Forelimb muscle (tissue), 1 donor: ENCODE data around the gene BTBD16. TPM values are rescaled to one million over a fixed set of nuclear protein-coding genes. Genes with fewer than 3 reads are reported as not detected.

ENCODE experiments used
- DNase-seq: peaks from one replicate; pipeline ENCODE4 v3.0.0-alpha.2; 2013; ENCODE audit warnings: low read depth
- polyA plus RNA-seq: library from polyadenylated mRNA; unstranded; fragments of 120-200 nt; gene quantifications from one replicate; pipeline ENCODE4 v1.2.1, GENCODE V29; 2013; ENCODE audit not compliant: insufficient read length

Gene BTBD16
- polyA plus RNA-seq, 1 donor: 0.13 TPM

DNA sequence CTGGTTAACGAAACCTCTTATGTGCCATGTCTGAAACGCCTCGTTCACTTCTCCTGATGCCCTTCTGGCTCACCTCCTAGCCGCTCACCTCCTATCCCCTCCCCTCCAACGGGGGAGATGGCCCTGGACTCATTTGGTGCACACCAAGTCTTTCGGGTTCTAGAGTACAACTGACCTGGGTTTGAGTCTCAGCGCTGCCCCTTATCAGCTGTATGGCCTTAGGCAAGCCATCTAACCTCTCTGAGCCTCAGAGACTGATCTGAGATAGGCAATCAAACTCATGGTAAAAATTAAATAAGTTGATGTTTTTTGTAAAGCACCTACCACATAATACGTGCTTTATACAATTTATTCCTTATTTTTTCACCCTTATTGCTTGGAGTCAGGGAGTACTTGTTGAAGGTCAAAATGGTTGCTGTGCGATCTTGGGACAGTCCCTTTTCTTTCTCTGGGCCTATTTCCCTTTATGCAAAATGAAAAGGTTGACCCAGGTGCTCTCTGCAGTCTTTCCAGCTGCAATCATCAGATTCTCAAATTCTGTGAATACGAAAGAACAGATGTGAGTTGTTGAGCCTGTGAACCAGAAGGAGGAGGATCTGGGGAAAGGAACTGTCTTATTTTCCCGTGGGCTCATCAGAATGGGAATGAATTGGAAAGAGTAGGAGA, 72.2 kb downstream of the BTBD16 start:
- DNase-seq: no peak

DNA sequence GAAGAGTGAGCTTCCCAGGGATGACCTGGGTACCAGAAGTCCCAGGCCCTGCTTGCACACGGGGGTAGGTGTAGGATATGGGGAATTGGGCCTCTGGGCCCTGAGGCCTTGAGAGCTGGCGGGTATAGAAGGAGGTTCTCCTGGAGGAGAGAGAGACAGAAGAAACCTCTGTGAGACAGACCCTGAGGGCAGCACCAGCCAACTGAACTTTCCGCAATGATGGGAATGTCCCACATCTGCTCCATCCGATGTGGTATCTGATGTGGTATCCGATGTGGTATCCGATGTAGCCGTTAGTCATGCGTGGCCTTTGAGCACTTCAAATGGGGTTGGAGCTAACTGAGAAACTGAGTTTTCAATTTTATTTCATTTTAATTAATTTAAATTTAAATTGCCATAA, 72.8 kb downstream of the BTBD16 start:
- no peak for DNase-seq

DNA sequence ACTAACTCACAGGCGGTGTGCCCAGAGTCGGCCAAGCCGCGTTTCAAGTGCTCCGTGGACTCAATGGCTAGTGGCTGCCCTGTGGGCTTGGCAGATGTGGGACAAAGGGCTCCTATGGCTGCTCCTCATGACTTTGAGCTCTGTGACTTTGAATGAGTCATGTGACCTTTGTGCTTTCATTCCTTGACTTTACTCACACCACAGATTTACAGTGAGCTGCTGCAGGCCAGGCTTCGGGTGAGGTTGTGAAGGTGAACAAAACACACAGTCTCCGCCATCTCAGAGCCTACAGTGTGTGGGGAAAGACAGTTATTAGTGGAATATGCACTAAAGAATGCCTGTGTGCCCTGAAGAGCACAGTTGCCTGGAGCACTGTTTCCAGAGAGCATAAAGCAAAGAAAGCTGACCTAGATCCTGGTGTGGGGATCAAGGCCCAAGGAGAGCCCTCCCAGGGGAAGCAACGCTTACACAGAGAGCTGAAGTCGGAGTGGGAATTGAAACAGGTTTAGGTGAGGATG, 73.7 kb downstream of the BTBD16 start:
- no peak for DNase-seq

DNA sequence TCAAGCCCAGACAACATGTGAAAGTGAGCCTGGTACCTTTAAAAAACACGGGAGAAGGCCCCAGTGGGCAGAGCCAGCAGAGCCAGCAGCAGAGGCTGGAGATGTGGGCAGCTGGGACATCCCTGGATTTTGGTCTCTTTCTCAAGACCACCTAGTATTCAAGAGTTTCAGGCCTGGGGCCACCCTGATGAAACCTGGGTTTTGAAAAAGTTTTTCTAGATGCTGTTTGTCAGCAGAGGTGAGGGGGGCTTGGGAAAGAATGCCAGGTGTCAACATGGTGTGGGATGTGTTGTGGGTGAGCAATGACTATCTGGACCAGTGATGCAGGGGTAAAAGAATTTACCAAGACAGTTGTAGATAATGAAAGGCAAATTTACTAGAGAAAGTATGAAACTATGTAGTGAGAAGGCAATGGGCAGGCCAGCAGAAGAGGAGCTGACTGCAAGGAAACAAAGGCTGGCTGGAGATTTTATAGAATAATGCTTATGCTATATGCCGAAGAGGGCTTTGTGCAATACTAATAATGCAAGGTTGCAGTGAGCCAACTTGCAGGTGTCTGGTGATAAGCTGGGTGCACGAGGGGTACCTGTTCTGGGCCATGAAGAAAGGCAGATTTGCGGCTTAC, 75.3 kb downstream of the BTBD16 start:
- DNase-seq: no peak

DNA sequence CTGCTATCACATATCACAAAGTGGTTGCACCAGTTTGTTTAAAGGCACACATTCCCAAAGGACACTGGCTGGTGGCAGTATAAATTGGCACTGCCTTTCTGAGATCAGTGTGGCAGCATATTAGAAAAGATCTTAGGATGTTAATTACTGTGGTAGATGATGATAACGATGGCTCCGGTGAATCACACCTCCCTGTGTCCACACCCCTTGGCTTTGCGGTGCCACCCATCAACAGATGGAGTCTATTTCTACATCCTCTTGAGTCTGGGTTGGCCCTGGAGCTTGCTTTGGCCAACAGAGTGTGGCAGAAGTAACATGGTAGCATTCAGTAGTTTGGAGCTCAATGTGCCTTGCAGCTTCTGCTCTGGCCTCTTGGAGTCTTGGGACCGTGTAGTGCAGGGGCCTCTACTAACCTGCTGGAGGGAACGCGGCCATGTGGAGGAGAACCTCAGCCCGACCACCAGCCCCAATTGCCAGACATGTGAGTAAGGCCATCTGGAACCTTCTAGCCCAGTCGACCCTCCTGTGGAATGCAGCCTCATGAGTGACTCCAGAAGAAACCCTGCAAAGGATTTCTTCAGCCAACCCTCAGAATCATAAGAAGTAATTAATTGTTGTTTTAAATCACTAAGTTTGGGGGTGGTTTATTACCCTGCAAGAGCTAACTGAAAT, 76.2 kb downstream of the BTBD16 start:
- no peak for DNase-seq

DNA sequence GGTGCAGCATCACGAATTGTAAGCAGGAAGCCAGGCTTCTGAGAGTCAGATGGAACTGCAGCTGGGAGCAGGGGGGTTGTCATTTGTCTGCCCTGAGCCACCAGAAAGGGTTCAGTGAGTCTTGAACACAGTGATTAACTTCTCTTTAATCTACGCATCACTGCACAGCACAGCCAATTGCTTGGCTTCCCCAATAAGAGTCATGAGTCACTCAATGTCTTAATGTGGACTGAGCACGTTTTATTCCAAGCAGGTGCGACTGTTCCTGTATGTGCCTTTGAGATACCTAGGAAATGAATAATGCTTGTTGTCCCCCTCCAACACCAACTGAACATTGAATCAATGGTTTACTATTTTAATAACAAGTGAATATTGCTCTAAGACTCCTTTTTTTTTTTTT, 77.4 kb downstream of the BTBD16 start:
- no peak for DNase-seq

DNA sequence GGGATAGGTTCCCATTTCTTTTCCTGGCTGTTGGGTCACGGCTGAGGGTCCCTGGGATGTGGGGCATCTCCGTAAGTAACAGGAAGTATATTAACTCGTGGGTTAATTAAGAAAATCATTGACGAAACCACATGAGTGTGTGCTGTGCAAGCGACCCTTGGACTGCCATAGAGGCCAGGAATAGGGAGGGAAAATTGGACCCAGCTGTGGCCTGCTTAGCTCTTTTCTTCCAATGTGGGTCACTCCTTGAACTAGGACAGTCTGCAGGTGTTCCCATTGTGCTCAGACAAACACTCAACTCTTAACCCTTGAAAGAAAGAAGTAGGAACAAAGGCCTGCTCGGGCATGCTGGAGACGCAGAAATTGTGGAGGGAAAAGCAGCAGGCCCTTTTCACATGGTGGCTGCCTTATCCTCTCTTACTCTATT, 77.9 kb downstream of the BTBD16 start:
- no peak for DNase-seq

DNA sequence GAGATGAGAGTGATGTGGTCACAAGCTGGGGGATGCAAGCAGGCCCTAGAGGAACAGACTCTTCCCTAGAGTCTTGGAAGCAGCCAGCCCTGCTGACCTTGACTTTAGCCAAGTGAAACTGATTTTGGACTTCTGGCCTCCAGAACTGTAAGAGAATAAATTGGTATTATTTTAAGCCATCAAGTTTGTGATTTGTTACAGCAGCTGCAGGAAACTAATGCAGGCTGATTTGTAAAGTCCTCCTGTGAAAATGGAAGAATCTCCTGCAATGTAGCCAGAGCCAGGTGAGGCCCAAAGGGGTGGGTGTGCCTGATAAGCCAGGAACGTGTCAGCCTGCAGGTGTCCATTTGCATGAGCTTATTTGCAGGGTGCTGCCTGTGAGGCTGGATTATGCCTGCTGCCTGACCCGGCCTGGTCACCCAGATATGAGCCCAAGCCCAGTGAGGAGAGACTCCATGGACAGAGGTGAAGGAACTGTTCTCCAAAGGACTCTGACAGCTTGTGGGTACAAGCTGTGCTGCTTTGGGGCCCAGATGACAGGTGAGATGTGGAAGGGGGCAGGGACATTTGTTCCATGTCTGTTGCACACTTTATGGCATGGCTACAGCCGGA, 78.8 kb downstream of the BTBD16 start:
- no peak for DNase-seq

DNA sequence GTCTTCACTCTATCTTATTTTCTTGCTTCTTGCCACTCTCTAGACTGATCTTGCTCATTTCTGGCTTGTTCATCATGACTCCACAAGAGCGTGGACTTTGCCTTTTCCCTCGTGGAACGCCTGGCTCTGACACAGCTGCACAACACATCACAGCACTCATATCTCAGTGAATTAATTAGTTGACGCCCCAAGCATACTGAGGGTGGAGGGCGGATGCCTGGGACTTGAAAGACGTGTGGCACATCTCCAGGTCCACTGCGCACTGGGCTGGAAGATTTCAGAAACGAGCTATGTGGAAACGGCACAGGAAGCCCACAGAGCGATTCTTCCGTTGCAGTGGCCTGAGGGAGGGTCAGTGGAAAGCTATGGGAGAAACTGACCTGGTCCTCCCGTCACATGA, 79.8 kb downstream of the BTBD16 start:
- no peak for DNase-seq

DNA sequence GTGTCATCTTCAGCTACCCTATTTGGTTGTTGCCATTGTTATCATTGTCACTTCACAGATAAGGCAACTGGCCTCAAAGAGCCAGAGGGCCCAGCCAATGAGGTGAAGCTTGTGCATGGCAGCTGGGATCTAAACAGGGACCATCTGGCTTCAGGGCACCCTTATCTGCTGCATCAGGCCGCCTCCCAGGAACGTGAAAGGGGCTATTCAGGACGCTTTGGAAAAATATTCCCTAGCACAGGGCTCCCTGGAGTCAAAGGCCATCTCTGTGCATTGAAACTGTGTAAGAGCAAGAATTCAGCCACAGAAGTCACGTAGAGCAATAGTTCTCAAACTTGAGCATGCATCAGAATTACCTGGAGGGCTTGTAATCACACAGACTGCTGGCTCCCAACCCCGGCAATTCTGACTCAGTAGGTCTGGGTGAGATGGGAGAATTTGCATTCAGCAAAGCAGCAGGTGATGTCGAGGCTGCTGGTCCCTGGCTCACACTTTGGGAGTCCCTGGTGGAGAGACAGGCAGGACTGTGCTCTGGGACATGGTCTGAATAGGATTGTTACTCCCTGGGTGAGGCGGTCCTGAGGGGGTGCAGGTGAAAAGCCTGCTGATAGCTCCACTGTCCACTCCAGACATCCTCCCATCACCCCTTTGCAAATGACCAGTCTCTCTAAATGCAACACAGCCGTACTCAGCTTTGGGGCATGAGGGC, 81.9 kb downstream of the BTBD16 start:
- no peak for DNase-seq

DNA sequence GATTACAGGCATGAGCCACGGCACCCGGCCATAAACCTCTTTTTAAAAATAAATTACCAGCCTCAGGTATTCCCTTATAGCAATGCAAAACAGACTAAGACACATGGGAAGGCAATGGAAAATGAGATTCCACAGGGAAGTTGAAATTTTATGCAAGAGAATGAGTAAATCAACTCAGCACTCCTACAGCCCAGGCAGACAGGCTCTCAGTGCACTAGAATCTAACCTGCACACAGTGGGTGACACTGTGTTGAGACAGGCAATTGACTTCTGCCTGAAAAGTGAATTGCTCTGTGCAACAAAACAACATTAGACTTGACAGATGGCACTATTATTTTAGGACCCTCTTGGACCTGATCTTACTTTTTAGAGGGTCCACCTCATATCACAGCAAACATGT, 83.3 kb downstream of the BTBD16 start:
- DNase-seq: no peak

DNA sequence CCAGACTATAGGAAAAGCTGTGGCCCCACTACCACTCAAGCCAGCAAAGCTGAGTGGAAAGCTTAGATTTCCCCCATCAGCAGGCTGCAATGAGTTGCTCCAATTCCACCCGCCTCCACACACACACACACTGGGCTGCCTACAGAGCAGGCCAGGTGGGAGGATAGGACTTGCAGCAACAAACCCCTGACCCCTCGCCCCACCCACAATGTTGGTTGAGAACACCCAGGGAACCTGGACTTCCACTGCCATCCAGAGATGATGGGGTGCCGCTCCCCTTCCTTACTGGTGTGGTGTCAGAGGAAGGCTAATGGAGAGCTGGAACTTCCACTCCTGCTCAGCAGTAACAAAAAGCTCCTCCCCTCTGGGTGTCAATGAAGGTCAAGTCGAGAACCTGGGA, 86.6 kb downstream of the BTBD16 start:
- DNase-seq: no peak

DNA sequence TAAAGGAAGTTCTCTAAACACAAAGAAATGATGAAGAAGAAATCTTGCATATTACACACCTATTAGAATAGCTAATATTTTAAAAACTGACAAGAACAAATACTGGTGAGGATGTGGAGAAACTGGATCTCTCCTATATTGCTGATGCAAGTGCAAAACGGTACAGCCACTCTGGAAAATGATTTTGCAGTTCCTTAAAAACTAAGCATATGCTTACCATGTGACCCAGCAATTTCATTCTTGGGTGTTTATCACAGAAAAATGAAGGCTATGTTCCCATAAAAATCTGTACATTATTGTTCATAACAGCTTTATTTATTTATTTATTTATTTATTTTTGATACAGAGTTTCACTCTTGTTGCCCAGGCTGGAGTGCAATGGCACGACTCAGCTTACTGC, 88.5 kb downstream of the BTBD16 start:
- no peak for DNase-seq

DNA sequence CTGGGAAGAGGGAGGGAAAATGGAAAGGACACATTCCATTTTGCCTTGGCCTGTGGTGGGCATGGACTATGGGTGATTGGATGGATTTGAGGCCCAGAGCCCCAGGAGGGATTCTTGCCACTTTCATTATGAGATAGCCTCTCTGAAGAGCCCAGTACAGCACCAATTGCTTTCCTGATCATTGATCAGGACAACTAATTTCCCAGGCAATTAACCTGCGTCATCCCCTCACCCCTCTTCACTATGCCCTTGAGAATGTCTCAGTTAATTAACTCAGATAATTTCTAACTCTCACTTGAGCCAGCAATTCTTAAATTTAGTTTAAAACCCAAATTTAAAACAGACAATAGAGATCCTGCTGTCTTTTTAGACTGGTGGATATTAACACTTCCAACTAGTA, 90.0 kb downstream of the BTBD16 start:
- no peak for DNase-seq

DNA sequence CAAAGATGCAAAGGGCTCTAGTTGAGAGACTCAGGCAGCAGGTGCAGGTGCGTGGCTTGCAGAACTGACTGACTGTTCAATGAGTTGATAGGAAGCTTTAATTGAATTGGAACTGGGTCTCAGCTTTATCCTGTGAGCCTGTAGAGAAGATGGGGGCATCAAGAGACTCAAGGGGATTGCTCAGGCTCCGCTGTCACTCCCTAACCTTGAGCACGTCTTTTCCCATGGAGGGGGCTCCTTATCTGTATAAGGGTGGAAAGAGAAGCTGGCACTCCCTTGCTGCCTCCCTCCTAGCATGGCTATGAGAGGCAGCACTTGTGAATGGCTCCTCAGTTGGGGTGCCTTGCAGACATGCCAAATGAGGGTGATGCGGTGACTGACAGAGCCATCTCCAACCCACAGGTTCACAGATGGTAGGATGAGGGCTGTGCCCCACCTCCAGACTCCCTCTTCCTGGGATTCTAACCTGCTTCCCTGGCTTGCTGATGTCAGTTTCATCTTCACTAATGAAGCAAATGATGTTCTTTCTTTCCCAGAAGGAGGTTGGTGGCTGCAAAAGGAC, 91.0 kb downstream of the BTBD16 start:
- no peak for DNase-seq

DNA sequence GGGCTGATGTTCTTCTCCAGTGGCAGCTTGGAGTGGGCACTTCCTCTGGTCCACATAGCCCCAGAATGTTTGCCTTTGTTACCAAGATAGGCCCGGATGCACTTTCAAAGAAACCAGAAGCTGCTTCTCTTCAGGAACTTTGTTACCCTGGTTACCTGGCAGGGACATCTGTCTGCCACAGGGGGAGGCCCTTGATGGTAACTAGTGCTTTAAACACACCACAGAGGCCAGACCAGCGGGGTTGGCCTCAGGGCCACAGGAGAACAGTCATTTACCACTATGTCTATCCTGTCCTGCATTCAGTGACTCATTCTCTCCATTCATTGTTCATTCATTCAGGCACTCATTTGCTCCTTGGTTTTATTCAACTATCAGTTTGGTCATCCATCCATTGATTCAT, 91.5 kb downstream of the BTBD16 start:
- DNase-seq: no peak

DNA sequence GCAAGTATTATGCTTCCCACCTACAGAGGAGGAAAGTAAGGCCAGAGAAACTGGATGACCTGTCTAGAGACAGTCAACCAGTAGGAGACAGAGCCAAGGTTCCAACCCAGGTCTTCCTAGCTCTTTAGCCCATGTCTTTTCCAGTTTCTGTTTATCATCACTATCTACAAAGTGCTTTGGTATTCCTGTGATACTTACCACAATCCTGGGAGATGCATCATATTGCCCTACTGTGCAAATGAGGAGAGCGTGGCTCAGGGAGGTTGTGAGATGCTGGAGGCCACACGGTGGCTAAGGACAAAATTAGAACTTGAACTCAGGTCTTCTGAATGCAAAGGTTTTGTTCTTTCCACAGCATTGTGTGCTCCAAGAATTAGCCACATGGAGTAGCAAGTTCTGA, 92.2 kb downstream of the BTBD16 start:
- no peak for DNase-seq

DNA sequence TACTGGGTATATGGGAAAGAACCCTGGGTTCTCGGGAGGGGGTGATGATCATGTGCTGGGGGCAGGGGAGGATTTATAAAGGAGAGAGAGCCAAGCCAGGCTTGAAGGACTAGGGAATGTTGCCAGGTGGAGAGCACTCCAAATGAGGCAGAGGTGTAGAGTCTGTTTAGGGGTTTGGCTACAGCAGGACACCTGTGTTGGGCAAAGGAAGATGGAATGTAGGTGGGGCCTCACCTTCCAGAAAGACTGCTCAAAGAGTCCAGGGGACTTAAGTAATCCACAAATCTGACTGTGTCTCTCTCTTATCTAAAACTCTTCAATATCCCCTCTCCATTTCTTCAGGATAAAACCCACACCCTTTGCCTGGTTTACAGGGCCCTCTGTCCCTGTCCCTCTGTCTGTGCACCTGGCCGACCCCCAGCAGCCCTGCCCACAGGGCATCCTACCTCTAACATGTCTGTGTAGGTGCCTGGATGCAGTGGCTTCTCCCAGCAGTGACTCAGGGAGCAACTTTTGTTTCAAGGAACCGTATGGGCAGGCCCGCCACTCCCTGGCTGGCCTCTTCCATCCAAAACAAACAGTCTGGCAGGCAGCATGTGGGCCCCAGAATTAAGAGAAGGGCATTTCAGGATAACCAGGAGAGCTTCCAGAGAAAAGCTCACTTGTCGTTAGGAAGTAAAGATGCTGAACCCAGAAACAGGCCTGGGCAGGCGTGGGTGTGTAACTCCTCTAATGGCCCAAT, 92.8 kb downstream of the BTBD16 start:
- no peak for DNase-seq

DNA sequence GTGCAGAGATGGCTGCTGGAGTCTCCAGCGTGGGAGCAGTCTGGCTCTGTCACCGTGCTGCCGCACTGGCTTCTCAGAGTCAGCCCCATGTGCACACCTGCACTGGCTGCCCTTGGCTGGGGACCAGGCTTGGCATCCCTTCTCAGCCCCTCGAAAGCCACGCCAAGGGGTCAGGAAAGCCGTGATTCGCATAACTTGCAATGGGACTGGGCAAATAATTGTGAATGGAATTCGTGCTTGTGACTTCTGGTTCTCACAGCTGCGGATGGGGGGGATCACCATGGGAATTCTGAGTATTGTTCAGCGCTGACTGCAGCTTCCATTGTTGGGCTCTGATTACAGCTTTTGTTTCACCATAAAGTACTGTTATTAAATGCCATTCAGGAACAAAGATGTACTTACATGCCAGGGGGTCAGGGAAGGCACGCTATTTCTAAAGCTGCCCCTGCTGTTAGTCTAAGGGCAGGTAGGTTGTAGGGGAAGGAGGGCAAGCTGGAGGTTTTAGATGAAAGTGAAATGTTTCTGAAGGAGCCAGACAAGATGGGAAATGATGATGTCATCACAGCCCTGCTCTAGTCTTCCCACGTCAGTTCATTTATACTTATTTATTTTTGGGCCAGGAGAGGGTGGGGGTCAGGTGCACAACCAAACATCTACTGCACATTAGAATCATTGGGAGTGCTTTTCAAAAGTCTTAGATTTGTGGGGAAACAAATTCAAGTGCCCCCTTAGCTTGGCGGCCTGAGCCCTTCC, 97.6 kb downstream of the BTBD16 start:
- no peak for DNase-seq

DNA sequence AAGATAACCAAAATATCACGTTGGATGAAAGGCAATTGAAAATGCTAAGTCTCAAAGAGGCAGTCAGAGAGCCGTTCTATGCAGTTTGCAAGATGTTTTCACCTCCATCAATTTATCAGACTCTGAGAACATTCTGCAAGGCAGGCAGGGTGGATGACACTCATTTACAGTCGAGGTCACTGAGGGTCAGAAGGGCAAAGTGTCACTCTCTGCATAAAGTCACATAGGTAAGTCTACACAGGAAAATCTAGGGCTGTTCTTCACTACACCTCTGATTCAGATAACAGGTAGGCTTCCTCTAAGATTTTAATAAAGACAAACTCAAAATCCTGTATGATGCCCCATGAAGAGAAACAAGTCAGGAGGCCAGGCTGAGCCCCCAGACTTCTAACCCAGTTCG, 102.0 kb downstream of the BTBD16 start:
- no peak for DNase-seq
